Neural cell (in vitro differentiated cells): ENCODE data around the gene DNM1. TPM values are rescaled to one million over a fixed set of nuclear protein-coding genes. Genes with fewer than 3 reads are reported as not detected.
A peak's percentile ranks its signal among the peaks of the same experiment; 100 is the strongest.

Experiments
- H2AFZ ChIP-seq: fragments of 200-600, 300-800 bp; sonication (generic), shearing (Covaris generic); 2 replicates; pipeline ENCODE4 v1.6.0; 2014; ENCODE audit warnings: low read depth, mild to moderate bottlenecking, antibody characterized with exemption, low read length, moderate library complexity
- H3F3A ChIP-seq: fragments of 200-600 bp; shearing (Covaris generic); 2 replicates; pipeline ENCODE4 v1.6.1; 2016; ENCODE audit warnings: mild to moderate bottlenecking, moderate library complexity, mixed read lengths, antibody characterized with exemption, low read length; ENCODE audit not compliant: insufficient read depth, poor library complexity, severe bottlenecking
- H3K27ac ChIP-seq: fragments of 200-600, 300-800 bp; sonication (generic), shearing (Covaris generic); 2 replicates; pipeline ENCODE4 v1.5.1; 2014; ENCODE audit warnings: mild to moderate bottlenecking, low read length, moderate library complexity
- H3K27me3 ChIP-seq: fragments of 300-800, 200-600 bp; sonication (generic), shearing (Covaris generic); 2 replicates; pipeline ENCODE4 v1.6.0; 2014; ENCODE audit warnings: mild to moderate bottlenecking, low read depth, low read length, moderate library complexity; ENCODE audit not compliant: insufficient read depth
- H3K36me3 ChIP-seq: fragments of 300-800, 200-600 bp; sonication (generic), shearing (Covaris generic); 2 replicates; pipeline ENCODE4 v1.5.1; 2014; ENCODE audit warnings: mild to moderate bottlenecking, antibody characterized with exemption, low read length, moderate library complexity; ENCODE audit not compliant: insufficient read depth
- H3K4me2 ChIP-seq: fragments of 300-800, 200-600 bp; sonication (generic), shearing (Covaris generic); 2 replicates; pipeline ENCODE4 v1.6.0; 2014; ENCODE audit warnings: mild to moderate bottlenecking, low read length
- H3K4me3 ChIP-seq: fragments of 300-800, 200-600 bp; sonication (generic), shearing (Covaris generic); 2 replicates; pipeline ENCODE4 v1.5.1; 2014; ENCODE audit warnings: mild to moderate bottlenecking, low read length, moderate library complexity
- H3K79me2 ChIP-seq: fragments of 200-600 bp; shearing (Covaris generic); replicated peaks from 2 replicates; pipeline ENCODE4 v1.6.0; 2014; ENCODE audit warnings: mild to moderate bottlenecking, low read length, moderate library complexity; ENCODE audit not compliant: insufficient read depth
- H3K9ac ChIP-seq: fragments of 300-800, 200-600 bp; sonication (generic), shearing (Covaris generic); 2 replicates; pipeline ENCODE4 v1.6.1; 2016; ENCODE audit warnings: mild to moderate bottlenecking, low read length, mixed read lengths
- H3K9me2 ChIP-seq: fragments of 200-600 bp; shearing (Covaris generic); 2 replicates; pipeline ENCODE4 v1.6.1; 2016; ENCODE audit warnings: mild to moderate bottlenecking, low read length, mixed read lengths; ENCODE audit not compliant: insufficient read depth
- H3K9me3 ChIP-seq: fragments of 200-600, 300-800 bp; sonication (generic), shearing (Covaris generic); 2 replicates; pipeline ENCODE4 v1.6.1; 2016; ENCODE audit warnings: mild to moderate bottlenecking, mixed run types, low read length, moderate library complexity, mixed read lengths
- H4K20me1 ChIP-seq: fragments of 200-600 bp; shearing (Covaris generic); 2 replicates; pipeline ENCODE4 v1.6.1; 2016; ENCODE audit warnings: mild to moderate bottlenecking, mixed run types; ENCODE audit not compliant: insufficient read depth
- CTCF ChIP-seq: fragments of 450-650 bp; IDR thresholded peaks from 2 replicates; pipeline ENCODE4 v1.5.1; 2014; ENCODE audit warnings: antibody characterized with exemption, mild to moderate bottlenecking, moderate library complexity; ENCODE audit not compliant: poor library complexity, severe bottlenecking
- EP300 ChIP-seq: fragments of 450-650 bp; conservative IDR thresholded peaks from 2 replicates; pipeline ENCODE4 v1.6.1; 2014; ENCODE audit warnings: antibody characterized with exemption, mild to moderate bottlenecking, moderate library complexity; ENCODE audit not compliant: poor library complexity, severe bottlenecking
- EZH2 ChIP-seq: fragments of 200-600, 300-800 bp; shearing (Covaris generic), sonication (generic); IDR thresholded peaks from 2 replicates; pipeline ENCODE4 v1.6.1; 2014; ENCODE audit warnings: antibody characterized with exemption, low read length, borderline replicate concordance, mild to moderate bottlenecking; ENCODE audit not compliant: insufficient read depth, poor library complexity, severe bottlenecking
- MXI1 ChIP-seq: fragments of 450-650 bp; conservative IDR thresholded peaks from 2 replicates; pipeline ENCODE4 v1.6.1; 2014; ENCODE audit warnings: antibody characterized with exemption, mild to moderate bottlenecking; ENCODE audit not compliant: poor library complexity, severe bottlenecking
- POLR2AphosphoS5 ChIP-seq: IDR thresholded peaks from 2 replicates; pipeline ENCODE4 v1.6.1; 2012
- RAD21 ChIP-seq: fragments of 450-650 bp; conservative IDR thresholded peaks from 2 replicates; pipeline ENCODE4 v1.6.1; 2014; ENCODE audit warnings: antibody characterized with exemption, mild to moderate bottlenecking, moderate library complexity
- SMC3 ChIP-seq: fragments of 450-650 bp; conservative IDR thresholded peaks from 2 replicates; pipeline ENCODE4 v1.6.1; 2014; ENCODE audit warnings: antibody characterized with exemption, mild to moderate bottlenecking, moderate library complexity; ENCODE audit not compliant: poor library complexity
- TAF1 ChIP-seq: IDR thresholded peaks from 2 replicates; pipeline ENCODE4 v1.6.1; 2012; ENCODE audit warnings: low read depth
- polyA minus RNA-seq: library from RNA; depleted of rRNA, polyadenylated mRNA; stranded (reverse); fragments of >200 nt; gene quantifications from 2 replicates; pipeline ENCODE4 v1.2.3, GENCODE V29; 2014
- polyA plus RNA-seq: library from polyadenylated mRNA; depleted of rRNA; stranded (reverse); fragments of >200 nt; gene quantifications from 2 replicates; pipeline ENCODE4 v1.2.3, GENCODE V29; 2014
- TF ChIP-seq, protein P1 (sequence below): IDR thresholded peaks from 2 replicates; pipeline ENCODE4 v1.6.1; 2012; ENCODE audit warnings: borderline replicate concordance

DNM1 gene
- polyA plus RNA-seq (104 and 180 TPM in 2 replicates), polyA minus RNA-seq (268 and 298 TPM in 2 replicates)

DNA sequence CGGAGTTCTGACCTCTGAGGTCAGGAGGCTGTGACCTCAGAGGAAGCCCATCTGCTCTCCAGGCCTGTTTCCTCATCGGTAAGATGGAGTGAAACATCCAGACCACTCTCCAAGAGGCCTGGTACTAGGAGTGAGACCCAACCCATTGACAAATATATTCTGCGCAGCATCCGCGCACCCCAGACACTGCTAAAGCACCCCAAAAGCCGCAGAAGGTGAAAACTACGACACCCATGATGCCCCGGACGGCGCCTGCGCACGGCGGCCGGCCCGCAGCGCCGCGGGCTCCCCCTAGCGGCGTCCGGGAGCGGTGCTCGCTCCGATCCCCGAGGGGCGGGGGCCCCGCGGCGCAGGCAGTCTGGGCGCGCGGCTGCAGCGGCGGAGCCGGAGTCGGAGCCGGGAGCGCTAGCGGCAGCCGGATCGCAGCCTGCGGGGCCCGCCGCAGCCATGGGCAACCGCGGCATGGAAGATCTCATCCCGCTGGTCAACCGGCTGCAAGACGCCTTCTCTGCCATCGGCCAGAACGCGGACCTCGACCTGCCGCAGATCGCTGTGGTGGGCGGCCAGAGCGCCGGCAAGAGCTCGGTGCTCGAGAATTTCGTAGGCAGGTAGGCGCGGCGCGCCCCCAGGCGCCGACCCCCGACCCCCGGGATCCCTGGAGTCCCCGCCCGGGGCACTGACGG lies at the start of gene DNM1:
Gene DNM1, plus strand, starts transcription at position 356 of the 683 bp plus-strand sequence. Its CDS starts 92 bp downstream, at position 448.
- Histone ChIP-seq H3K9me3 (no peaks in the 10 kb centered on the region), H2AFZ (peak within 1 kb of the TSS; percentile 73), H3K36me3 (peaks cover 5% of the 10 kb centered on the region), H3K9me2 (no peaks in the 10 kb centered on the region), H3K79me2 (peaks cover 17% of the 10 kb centered on the region), H3K4me2 (peak within 1 kb of the TSS; percentile 96), H3K4me3 (peak within 1 kb of the TSS; percentile 99), H3K27ac (peak within 1 kb of the TSS; percentile 97), H4K20me1 (no peaks in the 10 kb centered on the region), H3F3A (no peaks in the 10 kb centered on the region), H3K27me3 (no peaks in the 10 kb centered on the region), H3K9ac (peak within 1 kb of the TSS; percentile 97)
- TF ChIP-seq, protein P1, sequence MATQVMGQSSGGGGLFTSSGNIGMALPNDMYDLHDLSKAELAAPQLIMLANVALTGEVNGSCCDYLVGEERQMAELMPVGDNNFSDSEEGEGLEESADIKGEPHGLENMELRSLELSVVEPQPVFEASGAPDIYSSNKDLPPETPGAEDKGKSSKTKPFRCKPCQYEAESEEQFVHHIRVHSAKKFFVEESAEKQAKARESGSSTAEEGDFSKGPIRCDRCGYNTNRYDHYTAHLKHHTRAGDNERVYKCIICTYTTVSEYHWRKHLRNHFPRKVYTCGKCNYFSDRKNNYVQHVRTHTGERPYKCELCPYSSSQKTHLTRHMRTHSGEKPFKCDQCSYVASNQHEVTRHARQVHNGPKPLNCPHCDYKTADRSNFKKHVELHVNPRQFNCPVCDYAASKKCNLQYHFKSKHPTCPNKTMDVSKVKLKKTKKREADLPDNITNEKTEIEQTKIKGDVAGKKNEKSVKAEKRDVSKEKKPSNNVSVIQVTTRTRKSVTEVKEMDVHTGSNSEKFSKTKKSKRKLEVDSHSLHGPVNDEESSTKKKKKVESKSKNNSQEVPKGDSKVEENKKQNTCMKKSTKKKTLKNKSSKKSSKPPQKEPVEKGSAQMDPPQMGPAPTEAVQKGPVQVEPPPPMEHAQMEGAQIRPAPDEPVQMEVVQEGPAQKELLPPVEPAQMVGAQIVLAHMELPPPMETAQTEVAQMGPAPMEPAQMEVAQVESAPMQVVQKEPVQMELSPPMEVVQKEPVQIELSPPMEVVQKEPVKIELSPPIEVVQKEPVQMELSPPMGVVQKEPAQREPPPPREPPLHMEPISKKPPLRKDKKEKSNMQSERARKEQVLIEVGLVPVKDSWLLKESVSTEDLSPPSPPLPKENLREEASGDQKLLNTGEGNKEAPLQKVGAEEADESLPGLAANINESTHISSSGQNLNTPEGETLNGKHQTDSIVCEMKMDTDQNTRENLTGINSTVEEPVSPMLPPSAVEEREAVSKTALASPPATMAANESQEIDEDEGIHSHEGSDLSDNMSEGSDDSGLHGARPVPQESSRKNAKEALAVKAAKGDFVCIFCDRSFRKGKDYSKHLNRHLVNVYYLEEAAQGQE = no peak
- TF ChIP-seq EP300 (peak; percentile 39), EZH2 (no peak), POLR2AphosphoS5 (peak; percentile 95), SMC3 (peak; percentile 60), TAF1 (peak; percentile 50), MXI1 (peak; percentile 56), RAD21 (peak; percentile 45), CTCF (peak; percentile 99)

- no peaks in the 10 kb centered on the region for H3F3A ChIP-seq
- no peak overlapping the region for H2AFZ ChIP-seq
- no peaks in the 10 kb centered on the region for H4K20me1 ChIP-seq
- H3K27ac ChIP-seq = no peak overlapping the region
- no peaks in the 10 kb centered on the region for H3K79me2 ChIP-seq
- no peaks in the 10 kb centered on the region for H3K36me3 ChIP-seq
- TF ChIP-seq RAD21 (no peak), TAF1 (no peak), CTCF (no peak), MXI1 (no peak), POLR2AphosphoS5 (no peak), EP300 (no peak), EZH2 (no peak)
- H3K4me2 ChIP-seq = no peak overlapping the region
- no peak overlapping the region for H3K4me3 ChIP-seq
- H3K9ac ChIP-seq = no peak overlapping the region
- H3K9me2 ChIP-seq = no peaks in the 10 kb centered on the region
- H3K9me3 ChIP-seq = no peaks in the 10 kb centered on the region
- H3K27me3 ChIP-seq = no peaks in the 10 kb centered on the region
Observed at GRCh38 chr9:128153947-128154695, 49.1 kb upstream of the DNM1 start.
